Peyer's patch (tissue), 4 donors: Measurements from ENCODE around the gene TBX1.

ENCODE experiments used
- CTCF ChIP-seq, 6 experiments: fragments of 450-650 bp in 4 of 6; fragments of 200-600 bp in 2 of 6; sonication (generic) in 1 of 6; IDR thresholded peaks; one replicate each; pipeline ENCODE4 v1.5.1; 2017 to 2019; ENCODE audit warnings: antibody characterized with exemption in 6 of 6, mild to moderate bottlenecking in 3 of 6, moderate library complexity in 1 of 6
- POLR2A ChIP-seq, 2 donors: fragments of 450-650 bp; IDR thresholded peaks; one replicate each; pipeline ENCODE4 v1.5.1; 2017; ENCODE audit warnings: antibody characterized with exemption in 2 of 2, mild to moderate bottlenecking in 2 of 2, moderate library complexity in 2 of 2

GRCh38 chr22:19760058-19760950, at the start of gene TBX1:
- no peak for TF ChIP-seq CTCF (IDR thresholded peaks at IDR 0.05)
- no peak for TF ChIP-seq POLR2A (IDR thresholded peaks at IDR 0.05)
